Skeletal muscle tissue (tissue), 4 donors: Measurements from ENCODE around the gene KLK3. TPM values are rescaled to one million over a fixed set of nuclear protein-coding genes. Genes with fewer than 3 reads are reported as not detected.

Experiments
- H3K27ac ChIP-seq: one replicate; pipeline ENCODE4 v1.7.0; 2013; ENCODE audit warnings: mild to moderate bottlenecking, low read depth, low read length, inconsistent platforms
- H3K27me3 ChIP-seq, 3 donors: one replicate each; pipeline ENCODE4 v1.7.0; 2013; ENCODE audit warnings: low read length in 3 of 3; ENCODE audit not compliant: control insufficient read depth in 3 of 3, insufficient read depth in 3 of 3
- H3K36me3 ChIP-seq, 3 donors: one replicate each; pipeline ENCODE4 v1.7.0; 2013; ENCODE audit warnings: low read length in 3 of 3; ENCODE audit not compliant: control insufficient read depth in 3 of 3, insufficient read depth in 3 of 3
- H3K4me1 ChIP-seq, 3 donors: one replicate each; pipeline ENCODE4 v1.7.0; 2013; ENCODE audit warnings: low read length in 3 of 3, mild to moderate bottlenecking in 3 of 3; ENCODE audit not compliant: control insufficient read depth in 3 of 3, insufficient read depth in 3 of 3
- H3K4me3 ChIP-seq, 3 donors: one replicate each; pipeline ENCODE4 v1.7.0; 2013; ENCODE audit warnings: low read length in 3 of 3
- H3K9ac ChIP-seq, 3 donors: one replicate each; pipeline ENCODE4 v1.7.0; 2013; ENCODE audit warnings: low read length in 3 of 3, mild to moderate bottlenecking in 3 of 3, moderate library complexity in 2 of 3, low read depth in 1 of 3
- H3K9me3 ChIP-seq, 3 donors: one replicate each; pipeline ENCODE4 v1.7.0; 2013; ENCODE audit warnings: low read length in 3 of 3; ENCODE audit not compliant: control insufficient read depth in 3 of 3
- total RNA-seq: library from RNA; depleted of rRNA; stranded (reverse); fragments of >200 nt; gene quantifications from one replicate; pipeline ENCODE4 v1.2.3, GENCODE V29; 2014
- donor health status: Osteomylitis.

KLK3 gene
- total RNA-seq, 1 donor from 2014 or later: not detected

- Histone ChIP-seq H3K27ac (no peak overlapping the region), H3K36me3 (no peaks in the 10 kb centered on the region), H3K4me3 (no peak overlapping the region), H3K4me1 (no peaks in the 10 kb centered on the region), H3K9me3 (no peaks in the 10 kb centered on the region), H3K27me3 (peaks cover 39 to 47% (median 40%) of the 10 kb centered on the region in 3 donors), H3K9ac (no peak overlapping the region)
Observed at GRCh38 chr19:50909240-50910070, 54.7 kb downstream of the KLK3 start.

Other genes with a start within 250 kb of the KLK3 start
- not detected for gene SYT3, start 215.0 kb upstream of the KLK3 start, total RNA-seq
- gene C19orf81, start 205.5 kb upstream of the KLK3 start, total RNA-seq: not detected
- 6.8 TPM for gene SHANK1, start 135.1 kb upstream of the KLK3 start, total RNA-seq
- gene CLEC11A, start 131.6 kb upstream of the KLK3 start, total RNA-seq: 11.5 TPM
- gene GPR32, start 84.5 kb upstream of the KLK3 start, total RNA-seq: not detected
- not detected for gene ACP4, start 64.5 kb upstream of the KLK3 start, total RNA-seq
- not detected for gene KLK1, start 31.1 kb upstream of the KLK3 start, total RNA-seq
- gene KLK15, start 21.3 kb upstream of the KLK3 start, total RNA-seq: not detected
- not detected for gene KLK2, start 18.5 kb downstream of the KLK3 start, total RNA-seq
- not detected for gene KLK4, start 56.5 kb downstream of the KLK3 start, total RNA-seq
- gene KLK5, start 98.1 kb downstream of the KLK3 start, total RNA-seq: not detected
- not detected for gene KLK6, start 114.7 kb downstream of the KLK3 start, total RNA-seq
- gene KLK7, start 129.0 kb downstream of the KLK3 start, total RNA-seq: not detected
- not detected for gene KLK8, start 146.7 kb downstream of the KLK3 start, total RNA-seq
- under 0.01 TPM for gene KLK10, start 164.8 kb downstream of the KLK3 start, total RNA-seq
- gene KLK11, start 171.7 kb downstream of the KLK3 start, total RNA-seq: not detected
- gene KLK12, start 180.1 kb downstream of the KLK3 start, total RNA-seq: not detected
- not detected for gene KLK13, start 210.2 kb downstream of the KLK3 start, total RNA-seq
- gene KLK14, start 228.0 kb downstream of the KLK3 start, total RNA-seq: not detected